ENCODE results near the gene MAGI3.

MAGI3 gene

GRCh38 chr1:113392541-113393128 lies 2.3 kb downstream of the MAGI3 start:
- TF ChIP-seq SIN3A (IDR thresholded peaks at IDR 0.05; ENCODE audit: borderline replicate concordance, insufficient read depth, low read length) (no peak), TAF1 (IDR thresholded peaks at IDR 0.05; ENCODE audit: borderline replicate concordance, insufficient read depth, low read length) (no peak), REST (IDR thresholded peaks at IDR 0.05; ENCODE audit: insufficient read depth in 1 of 2, low read depth in 2 of 2, low read length in 2 of 2) (no peak), FOXP2 (optimal IDR thresholded peaks at IDR 0.05; ENCODE audit: borderline replicate concordance, extremely low read depth, extremely low read length, insufficient read depth) (no peak), POLR2AphosphoS5 (IDR thresholded peaks at IDR 0.05; ENCODE audit: low read depth, low read length) (no peak)

DNA sequence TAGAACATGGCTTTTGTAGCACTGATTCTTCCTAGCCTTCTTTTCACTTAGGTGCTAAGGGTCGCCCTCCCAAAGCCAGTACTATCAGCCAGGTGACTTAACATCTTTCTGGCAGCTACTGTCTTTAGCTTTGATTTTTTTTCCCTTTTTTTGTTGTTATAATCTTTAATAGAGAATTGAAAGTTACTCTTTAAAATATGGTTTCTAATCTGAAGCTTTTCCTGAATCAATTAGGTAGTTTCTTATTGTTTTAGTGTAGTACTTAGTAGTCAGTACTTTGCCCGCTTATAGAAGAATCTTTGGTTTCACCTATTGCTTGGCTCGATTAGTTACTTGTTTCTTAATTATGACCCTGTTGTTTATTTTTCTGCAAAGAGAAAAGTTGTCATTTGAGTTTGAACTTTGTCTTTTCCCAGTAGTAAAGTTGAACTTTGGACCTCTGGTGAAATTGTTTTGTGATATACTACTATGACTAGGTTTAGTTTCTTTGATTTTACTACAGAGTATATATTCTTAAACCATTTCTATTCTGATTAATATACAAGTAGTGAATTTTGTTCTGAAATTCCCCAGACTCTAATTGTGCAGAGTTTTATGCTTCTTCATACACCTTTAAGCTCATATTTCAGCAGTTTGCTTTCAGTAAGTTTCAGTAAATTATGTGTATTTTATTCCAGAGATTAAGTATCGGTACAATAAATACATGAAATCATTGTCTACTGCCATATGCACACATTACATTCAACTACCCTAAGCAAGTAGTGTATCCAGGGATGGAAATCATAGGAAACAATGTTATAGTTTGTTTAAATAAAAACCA lies 3.9 kb downstream of the MAGI3 start:
- TF ChIP-seq POLR2AphosphoS5 (IDR thresholded peaks at IDR 0.05; ENCODE audit: low read depth, low read length) = no peak
- no peak for TF ChIP-seq TAF1 (IDR thresholded peaks at IDR 0.05; ENCODE audit: borderline replicate concordance, insufficient read depth, low read length)
- no peak for TF ChIP-seq SIN3A (IDR thresholded peaks at IDR 0.05; ENCODE audit: borderline replicate concordance, insufficient read depth, low read length)
- no peak for TF ChIP-seq REST (IDR thresholded peaks at IDR 0.05; ENCODE audit: insufficient read depth in 1 of 2, low read depth in 2 of 2, low read length in 2 of 2)
- TF ChIP-seq FOXP2 (optimal IDR thresholded peaks at IDR 0.05; ENCODE audit: borderline replicate concordance, extremely low read depth, extremely low read length, insufficient read depth) = no peak

- TF ChIP-seq REST (IDR thresholded peaks at IDR 0.05; ENCODE audit: insufficient read depth in 1 of 2, low read depth in 2 of 2, low read length in 2 of 2) (no peak), TAF1 (IDR thresholded peaks at IDR 0.05; ENCODE audit: borderline replicate concordance, insufficient read depth, low read length) (no peak), SIN3A (IDR thresholded peaks at IDR 0.05; ENCODE audit: borderline replicate concordance, insufficient read depth, low read length) (no peak), FOXP2 (optimal IDR thresholded peaks at IDR 0.05; ENCODE audit: borderline replicate concordance, extremely low read depth, extremely low read length, insufficient read depth) (no peak), POLR2AphosphoS5 (IDR thresholded peaks at IDR 0.05; ENCODE audit: low read depth, low read length) (no peak)
Measured at GRCh38 chr1:113394863-113395259, 4.5 kb downstream of the MAGI3 start.

DNA sequence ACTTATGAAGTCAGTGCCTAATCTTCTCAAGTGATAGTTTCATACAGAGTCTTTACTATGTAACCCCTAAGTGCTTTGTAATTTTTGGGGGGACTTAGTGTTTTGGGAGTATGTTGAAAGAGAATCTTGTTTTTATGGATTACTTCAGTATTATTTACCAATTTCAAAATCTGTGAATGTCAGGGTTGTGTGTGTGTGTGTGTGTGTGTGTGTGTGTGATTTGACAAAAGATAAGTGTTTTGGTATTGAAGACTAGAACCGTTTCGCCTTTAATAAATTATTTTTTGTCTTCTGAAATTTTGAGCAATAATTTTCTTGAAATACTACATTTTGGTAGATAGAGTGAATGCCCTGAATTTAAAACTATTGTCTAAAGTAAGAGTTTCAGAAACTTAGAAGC lies 5.8 kb downstream of the MAGI3 start:
- TF ChIP-seq SIN3A (IDR thresholded peaks at IDR 0.05; ENCODE audit: borderline replicate concordance, insufficient read depth, low read length) (no peak), FOXP2 (optimal IDR thresholded peaks at IDR 0.05; ENCODE audit: borderline replicate concordance, extremely low read depth, extremely low read length, insufficient read depth) (no peak), POLR2AphosphoS5 (IDR thresholded peaks at IDR 0.05; ENCODE audit: low read depth, low read length) (no peak), TAF1 (IDR thresholded peaks at IDR 0.05; ENCODE audit: borderline replicate concordance, insufficient read depth, low read length) (no peak), REST (IDR thresholded peaks at IDR 0.05; ENCODE audit: insufficient read depth in 1 of 2, low read depth in 2 of 2, low read length in 2 of 2) (no peak)

All from PFSK-1 (cell line).